WTC11 (cell line): ENCODE results near the gene ITPR1. TPM values are rescaled to one million over a fixed set of nuclear protein-coding genes. Genes with fewer than 3 reads are reported as not detected.

ENCODE experiments used
- ATAC-seq: fragments of 200-7000 bp; cut with Tn5 transposase; 2 replicates; pipeline ENCODE4 v1.10.0; 2021; ENCODE audit warnings: mild to moderate bottlenecking, moderate library complexity
- CTCF ChIA-PET: fragments of 300-600 bp; sonication (Branson Sonifier 250); formaldehyde crosslinking; loops from one replicate; lab custom pipeline; 2021; ENCODE audit warnings: antibody characterized with exemption; lab: Charles Lee
- POLR2A ChIA-PET: fragments of 350-600 bp; sonication (Branson Sonifier 250); formaldehyde crosslinking; loops from one replicate; lab custom pipeline; 2021; ENCODE audit warnings: antibody characterized with exemption; lab: Charles Lee
- DNase-seq: peaks from one replicate; pipeline ENCODE4 v3.0.0; 2021; ENCODE audit warnings: low spot score
- H3K27ac Mint-ChIP-seq: 2 replicates; pipeline ENCODE4 v1.8.0; 2021; ENCODE audit warnings: mixed read lengths
- H3K27me3 Mint-ChIP-seq: 2 replicates; pipeline ENCODE4 v1.8.0; 2021; ENCODE audit warnings: low read depth, mild to moderate bottlenecking, moderate library complexity, mixed read lengths
- H3K36me3 Mint-ChIP-seq: 2 replicates; pipeline ENCODE4 v1.8.0; 2021; ENCODE audit warnings: mixed read lengths
- H3K4me1 Mint-ChIP-seq: 2 replicates; pipeline ENCODE4 v1.8.0; 2022; ENCODE audit warnings: mixed read lengths
- H3K4me3 Mint-ChIP-seq: 2 replicates; pipeline ENCODE4 v1.8.0; 2021; ENCODE audit warnings: mild to moderate bottlenecking, moderate library complexity, mixed read lengths
- H3K9me3 Mint-ChIP-seq: 2 replicates; pipeline ENCODE4 v1.8.0; 2021; ENCODE audit warnings: mixed read lengths
- ATF1 ChIP-seq: sonication (generic); formaldehyde crosslinking; IDR thresholded peaks from 2 replicates; pipeline ENCODE4 v1.8.1; 2023; ENCODE audit warnings: mild to moderate bottlenecking, moderate library complexity, missing genetic modification reagents
- CREB1 ChIP-seq: sonication (generic); formaldehyde crosslinking; IDR thresholded peaks from 2 replicates; pipeline ENCODE4 v1.8.0; 2023; ENCODE audit warnings: mild to moderate bottlenecking, missing genetic modification reagents
- ETV6 ChIP-seq: sonication (generic); formaldehyde crosslinking; IDR thresholded peaks from 2 replicates; pipeline ENCODE4 v1.8.1; 2022; ENCODE audit warnings: mild to moderate bottlenecking, missing genetic modification reagents
- FOXK1 ChIP-seq: sonication (generic); formaldehyde crosslinking; IDR thresholded peaks from 2 replicates; pipeline ENCODE4 v1.8.0; 2022; ENCODE audit warnings: mild to moderate bottlenecking, moderate library complexity, missing genetic modification reagents
- JAZF1 ChIP-seq: fragments of 250-450 bp; sonication (Bioruptor Pico); IDR thresholded peaks from 2 replicates; pipeline ENCODE4 v1.9.0; 2021; ENCODE audit warnings: moderate library complexity, mild to moderate bottlenecking, inconsistent platforms
- MXD4 ChIP-seq: fragments of 250-450 bp; sonication (Bioruptor Pico); IDR thresholded peaks from 2 replicates; pipeline ENCODE4 v1.8.0; 2021; ENCODE audit warnings: mild to moderate bottlenecking, moderate library complexity, borderline replicate concordance
- MYBL2 ChIP-seq: sonication (generic); formaldehyde crosslinking; IDR thresholded peaks from 2 replicates; pipeline ENCODE4 v1.8.1; 2023; ENCODE audit warnings: mild to moderate bottlenecking, moderate library complexity, missing genetic modification reagents
- NR1H2 ChIP-seq: sonication (generic); formaldehyde crosslinking; IDR thresholded peaks from 2 replicates; pipeline ENCODE4 v1.9.0; 2021; ENCODE audit warnings: mild to moderate bottlenecking, moderate library complexity, missing genetic modification reagents
- OVOL2 ChIP-seq: fragments of 250-450 bp; sonication (Bioruptor Pico); IDR thresholded peaks from 2 replicates; pipeline ENCODE4 v1.9.0; 2021; ENCODE audit warnings: mild to moderate bottlenecking, borderline replicate concordance
- SP1 ChIP-seq: sonication (generic); formaldehyde crosslinking; conservative IDR thresholded peaks from 2 replicates; pipeline ENCODE4 v1.8.1; 2022; ENCODE audit warnings: missing genetic modification reagents
- STAT6 ChIP-seq: sonication (generic); formaldehyde crosslinking; conservative IDR thresholded peaks from 2 replicates; pipeline ENCODE4 v1.8.1; 2023; ENCODE audit warnings: mild to moderate bottlenecking, low read depth, missing genetic modification reagents, moderate library complexity
- TEAD4 ChIP-seq: sonication (generic); formaldehyde crosslinking; IDR thresholded peaks from 2 replicates; pipeline ENCODE4 v1.8.0; 2022; ENCODE audit warnings: mild to moderate bottlenecking, missing genetic modification reagents
- TP53 ChIP-seq: sonication (generic); formaldehyde crosslinking; IDR thresholded peaks from 2 replicates; pipeline ENCODE4 v1.8.1; 2023; ENCODE audit warnings: mild to moderate bottlenecking, missing genetic modification reagents
- ZNF219 ChIP-seq: sonication (generic); formaldehyde crosslinking; IDR thresholded peaks from 2 replicates; pipeline ENCODE4 v1.8.0; 2023; ENCODE audit warnings: missing genetic modification reagents, mild to moderate bottlenecking, borderline replicate concordance
- ZNF671 ChIP-seq: fragments of 250-450 bp; sonication (Bioruptor Pico); IDR thresholded peaks from 2 replicates; pipeline ENCODE4 v1.8.0; 2021; ENCODE audit warnings: mild to moderate bottlenecking
- total RNA-seq: library from RNA; stranded (reverse); gene quantifications from 3 replicates; pipeline ENCODE4 v1.2.3, GENCODE V29; 2021
- TF ChIP-seq, protein P1 (sequence below): sonication (generic); formaldehyde crosslinking; IDR thresholded peaks from 2 replicates; pipeline ENCODE4 v1.8.1; 2023; ENCODE audit warnings: mild to moderate bottlenecking, missing genetic modification reagents, moderate library complexity
- TF ChIP-seq, protein P2 (sequence below): fragments of 250-450 bp; sonication (Bioruptor Pico); IDR thresholded peaks from 2 replicates; pipeline ENCODE4 v1.9.0; 2021; ENCODE audit warnings: mild to moderate bottlenecking
- TF ChIP-seq, protein P3 (sequence below): sonication (generic); formaldehyde crosslinking; IDR thresholded peaks from 2 replicates; pipeline ENCODE4 v1.8.0; 2022; ENCODE audit warnings: mild to moderate bottlenecking, missing genetic modification reagents
- TF ChIP-seq, protein P4 (sequence below): sonication (generic); formaldehyde crosslinking; IDR thresholded peaks from 2 replicates; pipeline ENCODE4 v1.8.1; 2023; ENCODE audit warnings: mild to moderate bottlenecking, missing genetic modification reagents, borderline replicate concordance
- TF ChIP-seq, protein P5 (sequence below): fragments of 200-600 bp; IDR thresholded peaks from 2 replicates; pipeline ENCODE4 v1.8.0; 2022; ENCODE audit warnings: antibody characterized with exemption

ITPR1 gene
- total RNA-seq, 1 experiment from 2014 or later: 11.8 TPM

- no peak for TF ChIP-seq STAT6 (CRISPR knock-in tag)
- no peak for TF ChIP-seq TEAD4
- no peak for TF ChIP-seq SP1 (CRISPR knock-in tag)
- TF ChIP-seq, protein P1, sequence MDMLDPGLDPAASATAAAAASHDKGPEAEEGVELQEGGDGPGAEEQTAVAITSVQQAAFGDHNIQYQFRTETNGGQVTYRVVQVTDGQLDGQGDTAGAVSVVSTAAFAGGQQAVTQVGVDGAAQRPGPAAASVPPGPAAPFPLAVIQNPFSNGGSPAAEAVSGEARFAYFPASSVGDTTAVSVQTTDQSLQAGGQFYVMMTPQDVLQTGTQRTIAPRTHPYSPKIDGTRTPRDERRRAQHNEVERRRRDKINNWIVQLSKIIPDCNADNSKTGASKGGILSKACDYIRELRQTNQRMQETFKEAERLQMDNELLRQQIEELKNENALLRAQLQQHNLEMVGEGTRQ: no peak
- TF ChIP-seq, protein P2, sequence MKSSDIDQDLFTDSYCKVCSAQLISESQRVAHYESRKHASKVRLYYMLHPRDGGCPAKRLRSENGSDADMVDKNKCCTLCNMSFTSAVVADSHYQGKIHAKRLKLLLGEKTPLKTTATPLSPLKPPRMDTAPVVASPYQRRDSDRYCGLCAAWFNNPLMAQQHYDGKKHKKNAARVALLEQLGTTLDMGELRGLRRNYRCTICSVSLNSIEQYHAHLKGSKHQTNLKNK (CRISPR knock-in tag): no peak
- TF ChIP-seq ZNF219 (CRISPR knock-in tag): no peak
- no peak for TF ChIP-seq ZNF671 (CRISPR knock-in tag)
- no peak for TF ChIP-seq NR1H2 (CRISPR knock-in tag)
- TF ChIP-seq MXD4: no peak
- TF ChIP-seq OVOL2 (CRISPR knock-in tag): no peak
- no peak for TF ChIP-seq FOXK1 (CRISPR knock-in tag)
- TF ChIP-seq, protein P3, sequence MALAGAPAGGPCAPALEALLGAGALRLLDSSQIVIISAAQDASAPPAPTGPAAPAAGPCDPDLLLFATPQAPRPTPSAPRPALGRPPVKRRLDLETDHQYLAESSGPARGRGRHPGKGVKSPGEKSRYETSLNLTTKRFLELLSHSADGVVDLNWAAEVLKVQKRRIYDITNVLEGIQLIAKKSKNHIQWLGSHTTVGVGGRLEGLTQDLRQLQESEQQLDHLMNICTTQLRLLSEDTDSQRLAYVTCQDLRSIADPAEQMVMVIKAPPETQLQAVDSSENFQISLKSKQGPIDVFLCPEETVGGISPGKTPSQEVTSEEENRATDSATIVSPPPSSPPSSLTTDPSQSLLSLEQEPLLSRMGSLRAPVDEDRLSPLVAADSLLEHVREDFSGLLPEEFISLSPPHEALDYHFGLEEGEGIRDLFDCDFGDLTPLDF (CRISPR knock-in tag): no peak
Measured at GRCh38 chr3:4517643-4518311, 24.6 kb downstream of the ITPR1 start (continued).

GRCh38 chr3:4520033-4520816 is 27.1 kb downstream of the ITPR1 start:
- peaks cover 12% of the 10 kb centered on the region for H3K4me1 Mint-ChIP-seq
- TF ChIP-seq NR1H2 (CRISPR knock-in tag): no peak
- no peak for TF ChIP-seq MXD4
- no peak for TF ChIP-seq JAZF1 (CRISPR knock-in tag)
- TF ChIP-seq ATF1 (CRISPR knock-in tag): no peak
- no peak for TF ChIP-seq ETV6
- TF ChIP-seq, protein P4, sequence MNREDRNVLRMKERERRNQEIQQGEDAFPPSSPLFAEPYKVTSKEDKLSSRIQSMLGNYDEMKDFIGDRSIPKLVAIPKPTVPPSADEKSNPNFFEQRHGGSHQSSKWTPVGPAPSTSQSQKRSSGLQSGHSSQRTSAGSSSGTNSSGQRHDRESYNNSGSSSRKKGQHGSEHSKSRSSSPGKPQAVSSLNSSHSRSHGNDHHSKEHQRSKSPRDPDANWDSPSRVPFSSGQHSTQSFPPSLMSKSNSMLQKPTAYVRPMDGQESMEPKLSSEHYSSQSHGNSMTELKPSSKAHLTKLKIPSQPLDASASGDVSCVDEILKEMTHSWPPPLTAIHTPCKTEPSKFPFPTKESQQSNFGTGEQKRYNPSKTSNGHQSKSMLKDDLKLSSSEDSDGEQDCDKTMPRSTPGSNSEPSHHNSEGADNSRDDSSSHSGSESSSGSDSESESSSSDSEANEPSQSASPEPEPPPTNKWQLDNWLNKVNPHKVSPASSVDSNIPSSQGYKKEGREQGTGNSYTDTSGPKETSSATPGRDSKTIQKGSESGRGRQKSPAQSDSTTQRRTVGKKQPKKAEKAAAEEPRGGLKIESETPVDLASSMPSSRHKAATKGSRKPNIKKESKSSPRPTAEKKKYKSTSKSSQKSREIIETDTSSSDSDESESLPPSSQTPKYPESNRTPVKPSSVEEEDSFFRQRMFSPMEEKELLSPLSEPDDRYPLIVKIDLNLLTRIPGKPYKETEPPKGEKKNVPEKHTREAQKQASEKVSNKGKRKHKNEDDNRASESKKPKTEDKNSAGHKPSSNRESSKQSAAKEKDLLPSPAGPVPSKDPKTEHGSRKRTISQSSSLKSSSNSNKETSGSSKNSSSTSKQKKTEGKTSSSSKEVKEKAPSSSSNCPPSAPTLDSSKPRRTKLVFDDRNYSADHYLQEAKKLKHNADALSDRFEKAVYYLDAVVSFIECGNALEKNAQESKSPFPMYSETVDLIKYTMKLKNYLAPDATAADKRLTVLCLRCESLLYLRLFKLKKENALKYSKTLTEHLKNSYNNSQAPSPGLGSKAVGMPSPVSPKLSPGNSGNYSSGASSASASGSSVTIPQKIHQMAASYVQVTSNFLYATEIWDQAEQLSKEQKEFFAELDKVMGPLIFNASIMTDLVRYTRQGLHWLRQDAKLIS (CRISPR knock-in tag): no peak
- TF ChIP-seq TP53 (CRISPR knock-in tag): no peak
- TF ChIP-seq MYBL2 (CRISPR knock-in tag): no peak
- no peak for TF ChIP-seq CREB1 (CRISPR knock-in tag)
- TF ChIP-seq, protein P5, sequence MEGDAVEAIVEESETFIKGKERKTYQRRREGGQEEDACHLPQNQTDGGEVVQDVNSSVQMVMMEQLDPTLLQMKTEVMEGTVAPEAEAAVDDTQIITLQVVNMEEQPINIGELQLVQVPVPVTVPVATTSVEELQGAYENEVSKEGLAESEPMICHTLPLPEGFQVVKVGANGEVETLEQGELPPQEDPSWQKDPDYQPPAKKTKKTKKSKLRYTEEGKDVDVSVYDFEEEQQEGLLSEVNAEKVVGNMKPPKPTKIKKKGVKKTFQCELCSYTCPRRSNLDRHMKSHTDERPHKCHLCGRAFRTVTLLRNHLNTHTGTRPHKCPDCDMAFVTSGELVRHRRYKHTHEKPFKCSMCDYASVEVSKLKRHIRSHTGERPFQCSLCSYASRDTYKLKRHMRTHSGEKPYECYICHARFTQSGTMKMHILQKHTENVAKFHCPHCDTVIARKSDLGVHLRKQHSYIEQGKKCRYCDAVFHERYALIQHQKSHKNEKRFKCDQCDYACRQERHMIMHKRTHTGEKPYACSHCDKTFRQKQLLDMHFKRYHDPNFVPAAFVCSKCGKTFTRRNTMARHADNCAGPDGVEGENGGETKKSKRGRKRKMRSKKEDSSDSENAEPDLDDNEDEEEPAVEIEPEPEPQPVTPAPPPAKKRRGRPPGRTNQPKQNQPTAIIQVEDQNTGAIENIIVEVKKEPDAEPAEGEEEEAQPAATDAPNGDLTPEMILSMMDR: no peak
- TF ChIP-seq, all 79 proteins: peak for 0
- ATAC-seq: no peak
- ChIA-PET CTCF (interaction anchor here (0.8 kb wide), 1 partner anchor 14 kb away, joined by 3 read pairs; no protein-coding TSS in a partner anchor), POLR2A (no interaction called here)
- H3K4me3 Mint-ChIP-seq: no peak overlapping the region
- no peaks in the 10 kb centered on the region for H3K9me3 Mint-ChIP-seq
- DNase-seq: no peak
- H3K27ac Mint-ChIP-seq: no peak overlapping the region
- H3K36me3 Mint-ChIP-seq: no peaks in the 10 kb centered on the region
- H3K27me3 Mint-ChIP-seq: no peaks in the 10 kb centered on the region
